SJSA1 (cell line): ENCODE measurements around the gene CCN5. TPM values are rescaled to one million over a fixed set of nuclear protein-coding genes. Genes with fewer than 3 reads are reported as not detected.
A peak's percentile ranks its signal among the peaks of the same experiment; 100 is the strongest.

Experiments used
- DNase-seq, 2 experiments: peaks; one replicate each; pipeline ENCODE4 v3.0.0-alpha.2; 2015 to 2020; ENCODE audit warnings: low spot score in 2 of 2, low read depth in 1 of 2
- H3K27ac ChIP-seq: fragments of 250-450 bp; sonication (Bioruptor Pico); 2 replicates; pipeline ENCODE4 v1.5.1; 2020; ENCODE audit warnings: mild to moderate bottlenecking, moderate library complexity
- H3K27me3 ChIP-seq: fragments of 250-450 bp; sonication (Bioruptor Pico); replicated peaks from 2 replicates; pipeline ENCODE4 v1.5.1; 2020; ENCODE audit warnings: mild to moderate bottlenecking, moderate library complexity
- H3K36me3 ChIP-seq: fragments of 250-450 bp; sonication (Bioruptor Pico); 2 replicates; pipeline ENCODE4 v1.5.1; 2020; ENCODE audit warnings: mild to moderate bottlenecking
- H3K4me1 ChIP-seq: fragments of 250-450 bp; sonication (Bioruptor Pico); replicated peaks from 2 replicates; pipeline ENCODE4 v1.6.1; 2021; ENCODE audit warnings: mild to moderate bottlenecking
- H3K4me3 ChIP-seq: fragments of 250-450 bp; sonication (Bioruptor Pico); 2 replicates; pipeline ENCODE4 v1.5.1; 2020; ENCODE audit warnings: mild to moderate bottlenecking
- H3K9me3 ChIP-seq: fragments of 250-450 bp; sonication (Bioruptor Pico); replicated peaks from 2 replicates; pipeline ENCODE4 v1.5.1; 2020; ENCODE audit warnings: mild to moderate bottlenecking
- total RNA-seq: library from RNA; depleted of rRNA; stranded (reverse); fragments of >200 nt; shearing (Covaris generic); gene quantifications from 2 replicates; pipeline ENCODE4 v1.2.3, GENCODE V29; 2014

The CCN5 gene
- total RNA-seq, 1 experiment from 2014 or later: not detected

- DNase-seq: peak in 1 of 2 experiments; percentile 53
- no peaks in the 10 kb centered on the region for H3K27me3 ChIP-seq
These were observed 13.8 kb downstream of the CCN5 start for GRCh38 chr20:44728801-44729443.

GRCh38 chr20:44730441-44730840 is 15.3 kb downstream of the CCN5 start:
- Histone ChIP-seq H3K27me3 (no peaks in the 10 kb centered on the region), H3K9me3 (no peaks in the 10 kb centered on the region), H3K4me1 (peaks cover 44% of the 10 kb centered on the region), H3K36me3 (no peaks in the 10 kb centered on the region), H3K27ac (peak overlapping the region; percentile 72), H3K4me3 (no peak overlapping the region)
- DNase-seq: peak in 1 of 2 experiments; percentile 74

More at GRCh38 chr20:44728801-44729443, 13.8 kb downstream of the CCN5 start:
- no peaks in the 10 kb centered on the region; the same call in 1 of the 2 replicates for H3K9me3 ChIP-seq
- H3K27ac ChIP-seq: no peak overlapping the region
- peaks cover 37% of the 10 kb centered on the region for H3K4me1 ChIP-seq
- H3K4me3 ChIP-seq: no peak overlapping the region
- no peaks in the 10 kb centered on the region for H3K36me3 ChIP-seq

GRCh38 chr20:44731657-44732056 is 16.5 kb downstream of the CCN5 start:
- H3K4me1 ChIP-seq: peaks cover 44% of the 10 kb centered on the region

GRCh38 chr20:44732327-44732726 is 17.2 kb downstream of the CCN5 start:
- H3K36me3 ChIP-seq: no peaks in the 10 kb centered on the region
- no peak for DNase-seq
- H3K4me3 ChIP-seq: no peak overlapping the region
- H3K27ac ChIP-seq: no peak overlapping the region
- H3K27me3 ChIP-seq: no peaks in the 10 kb centered on the region
- no peaks in the 10 kb centered on the region for H3K9me3 ChIP-seq
- peaks cover 44% of the 10 kb centered on the region for H3K4me1 ChIP-seq

More at GRCh38 chr20:44731657-44732056, 16.5 kb downstream of the CCN5 start:
- Histone ChIP-seq H3K27ac (no peak overlapping the region), H3K4me3 (no peak overlapping the region), H3K27me3 (no peaks in the 10 kb centered on the region), H3K36me3 (no peaks in the 10 kb centered on the region), H3K9me3 (no peaks in the 10 kb centered on the region)
- DNase-seq: no peak

- H3K9me3 ChIP-seq: no peaks in the 10 kb centered on the region
- peak; percentile 64 to 66 for DNase-seq
These were observed 18.3 kb downstream of the CCN5 start for GRCh38 chr20:44733341-44734069.

GRCh38 chr20:44734938-44735337 is 19.8 kb downstream of the CCN5 start:
- Histone ChIP-seq H3K36me3 (no peaks in the 10 kb centered on the region), H3K27me3 (no peaks in the 10 kb centered on the region; the same call in 1 of the 2 replicates), H3K27ac (no peak overlapping the region), H3K9me3 (no peaks in the 10 kb centered on the region), H3K4me3 (no peak overlapping the region), H3K4me1 (peaks cover 30% of the 10 kb centered on the region)
- DNase-seq: no peak

More at GRCh38 chr20:44733341-44734069, 18.3 kb downstream of the CCN5 start:
- H3K4me3 ChIP-seq: no peak overlapping the region
- H3K4me1 ChIP-seq: peaks cover 44% of the 10 kb centered on the region
- no peak overlapping the region for H3K27ac ChIP-seq
- no peaks in the 10 kb centered on the region for H3K36me3 ChIP-seq
- H3K27me3 ChIP-seq: no peaks in the 10 kb centered on the region

- DNase-seq: no peak
- Histone ChIP-seq H3K4me1 (peaks cover 23% of the 10 kb centered on the region), H3K9me3 (no peaks in the 10 kb centered on the region), H3K27me3 (no peaks in the 10 kb centered on the region; the same call in 1 of the 2 replicates), H3K27ac (no peak overlapping the region), H3K36me3 (no peaks in the 10 kb centered on the region), H3K4me3 (no peak overlapping the region)
These were observed 20.6 kb downstream of the CCN5 start for GRCh38 chr20:44735816-44736169.

GRCh38 chr20:44736170-44737021 is 21.2 kb downstream of the CCN5 start:
- Histone ChIP-seq H3K27ac (no peak overlapping the region), H3K9me3 (no peaks in the 10 kb centered on the region), H3K27me3 (peaks cover 3% of the 10 kb centered on the region; the same call in 1 of the 2 replicates), H3K4me3 (no peak overlapping the region), H3K4me1 (peaks cover 21% of the 10 kb centered on the region), H3K36me3 (no peaks in the 10 kb centered on the region)
- DNase-seq: no peak

- H3K36me3 ChIP-seq: no peaks in the 10 kb centered on the region
- no peak for DNase-seq
- no peaks in the 10 kb centered on the region for H3K9me3 ChIP-seq
- H3K4me1 ChIP-seq: peaks cover 17% of the 10 kb centered on the region
- H3K27me3 ChIP-seq: peaks cover 3% of the 10 kb centered on the region; the same call in 1 of the 2 replicates
- H3K4me3 ChIP-seq: no peak overlapping the region
- no peak overlapping the region for H3K27ac ChIP-seq
These were observed 21.9 kb downstream of the CCN5 start for GRCh38 chr20:44737116-44737515.

GRCh38 chr20:44738813-44739477 is 23.8 kb downstream of the CCN5 start:
- H3K36me3 ChIP-seq: no peaks in the 10 kb centered on the region
- no peak overlapping the region for H3K27ac ChIP-seq
- H3K4me1 ChIP-seq: peaks cover 8% of the 10 kb centered on the region
- H3K27me3 ChIP-seq: peaks cover 12% of the 10 kb centered on the region
- no peaks in the 10 kb centered on the region for H3K9me3 ChIP-seq
- H3K4me3 ChIP-seq: no peak overlapping the region
- no peak for DNase-seq

- H3K36me3 ChIP-seq: no peaks in the 10 kb centered on the region
- no peaks in the 10 kb centered on the region for H3K9me3 ChIP-seq
- peaks cover 19% of the 10 kb centered on the region for H3K27me3 ChIP-seq
- no peak overlapping the region for H3K27ac ChIP-seq
- DNase-seq: no peak
- no peak overlapping the region for H3K4me3 ChIP-seq
- peaks cover 4% of the 10 kb centered on the region for H3K4me1 ChIP-seq
These were observed 24.8 kb downstream of the CCN5 start for GRCh38 chr20:44739942-44740341.

- Histone ChIP-seq H3K27me3 (peaks cover 42% of the 10 kb centered on the region), H3K4me3 (no peak overlapping the region), H3K36me3 (no peaks in the 10 kb centered on the region), H3K4me1 (peaks cover 10% of the 10 kb centered on the region), H3K9me3 (no peaks in the 10 kb centered on the region), H3K27ac (no peak overlapping the region)
- no peak for DNase-seq
These were observed 27.3 kb downstream of the CCN5 start for GRCh38 chr20:44742304-44743079.
